ENCODE data around the gene OGFR.

- TF ChIP-seq CTCF (IDR thresholded peaks at IDR 0.05) (no peak), EZH2 (IDR thresholded peaks at IDR 0.05; ENCODE audit: borderline replicate concordance, insufficient read depth, low read depth, low read length, poor library complexity, severe bottlenecking) (no peak)
These were observed 50.5 kb downstream of the OGFR start for GRCh38 chr20:62855120-62855519.

All from B cell (primary cell).